PC-3 (cell line): ENCODE data around the gene ACAP2.

Experiments
- EZH2 ChIP-seq: fragments of 300-600 bp; sonication (generic); IDR thresholded peaks from one replicate; pipeline ENCODE4 v1.6.1; 2017; ENCODE audit warnings: antibody characterized with exemption, mild to moderate bottlenecking, low read length; ENCODE audit not compliant: unreplicated experiment
- EZH2phosphoT487 ChIP-seq: fragments of 300-600 bp; sonication (generic); IDR thresholded peaks from 2 replicates; pipeline ENCODE4 v1.6.1; 2018; ENCODE audit warnings: mild to moderate bottlenecking, antibody characterized with exemption, low read length, borderline replicate concordance
- TF ChIP-seq, protein P1 (sequence below): fragments of 300-600 bp; sonication (generic); conservative IDR thresholded peaks from 2 replicates; pipeline ENCODE4 v1.5.1; 2017; ENCODE audit warnings: antibody characterized with exemption, low read depth, mild to moderate bottlenecking, low read length

DNA sequence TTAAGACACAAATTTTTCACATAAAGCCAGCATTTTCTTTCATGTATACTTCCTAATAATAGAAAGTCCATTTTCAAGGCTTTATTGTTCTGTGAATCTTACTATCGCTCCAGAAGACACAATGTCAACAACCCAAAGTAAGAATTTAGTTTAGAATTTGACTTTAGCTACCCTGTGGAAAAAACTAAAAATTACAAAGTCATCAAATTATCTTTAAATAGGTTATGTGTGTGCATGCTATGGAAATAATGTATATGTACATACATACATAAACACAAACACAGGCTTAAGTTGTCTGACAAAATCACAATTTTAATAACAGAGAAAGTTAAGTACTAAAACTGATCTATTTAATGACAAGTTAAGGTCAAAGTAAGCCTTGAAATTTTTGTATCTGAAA is 151.7 kb downstream of the ACAP2 start:
- TF ChIP-seq, protein P1, sequence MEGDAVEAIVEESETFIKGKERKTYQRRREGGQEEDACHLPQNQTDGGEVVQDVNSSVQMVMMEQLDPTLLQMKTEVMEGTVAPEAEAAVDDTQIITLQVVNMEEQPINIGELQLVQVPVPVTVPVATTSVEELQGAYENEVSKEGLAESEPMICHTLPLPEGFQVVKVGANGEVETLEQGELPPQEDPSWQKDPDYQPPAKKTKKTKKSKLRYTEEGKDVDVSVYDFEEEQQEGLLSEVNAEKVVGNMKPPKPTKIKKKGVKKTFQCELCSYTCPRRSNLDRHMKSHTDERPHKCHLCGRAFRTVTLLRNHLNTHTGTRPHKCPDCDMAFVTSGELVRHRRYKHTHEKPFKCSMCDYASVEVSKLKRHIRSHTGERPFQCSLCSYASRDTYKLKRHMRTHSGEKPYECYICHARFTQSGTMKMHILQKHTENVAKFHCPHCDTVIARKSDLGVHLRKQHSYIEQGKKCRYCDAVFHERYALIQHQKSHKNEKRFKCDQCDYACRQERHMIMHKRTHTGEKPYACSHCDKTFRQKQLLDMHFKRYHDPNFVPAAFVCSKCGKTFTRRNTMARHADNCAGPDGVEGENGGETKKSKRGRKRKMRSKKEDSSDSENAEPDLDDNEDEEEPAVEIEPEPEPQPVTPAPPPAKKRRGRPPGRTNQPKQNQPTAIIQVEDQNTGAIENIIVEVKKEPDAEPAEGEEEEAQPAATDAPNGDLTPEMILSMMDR: no peak
- TF ChIP-seq EZH2phosphoT487: no peak
- TF ChIP-seq EZH2: no peak
